HuH-7 (cell line): Measurements from ENCODE around the gene EYS.

Experiments used
- DNase-seq: peaks from one replicate; pipeline ENCODE4 v3.0.0; 2011; ENCODE audit warnings: low spot score

Gene EYS

GRCh38 chr6:64955435-64955848 lies 751.6 kb downstream of the EYS start:
- DNase-seq = no peak

GRCh38 chr6:64949257-64949656 lies 757.8 kb downstream of the EYS start:
- DNase-seq = no peak

GRCh38 chr6:64948261-64948660 lies 758.8 kb downstream of the EYS start:
- DNase-seq = no peak

DNA sequence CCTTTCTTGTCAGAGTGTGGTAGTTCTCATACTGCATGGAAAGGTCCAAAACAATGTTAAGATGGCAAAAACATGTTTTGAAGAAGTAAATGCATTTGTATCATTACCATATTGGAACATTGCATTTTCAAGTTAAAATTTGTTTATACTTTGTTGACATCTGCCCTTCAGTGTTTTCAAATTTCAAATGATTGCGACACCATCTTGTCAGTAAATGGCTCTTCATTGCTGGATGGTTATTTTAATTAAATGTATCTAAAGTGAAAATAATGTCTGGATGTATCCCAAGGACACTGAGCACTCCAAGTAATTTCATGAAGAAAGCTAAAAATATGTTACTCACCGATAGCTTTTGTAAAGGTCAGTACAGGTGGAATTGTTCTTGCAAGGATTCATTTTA lies 761.6 kb downstream of the EYS start:
- DNase-seq = no peak

- no peak for DNase-seq
These were observed 774.5 kb downstream of the EYS start for GRCh38 chr6:64932486-64932885.

- DNase-seq = no peak
These were observed 776.3 kb downstream of the EYS start for GRCh38 chr6:64930681-64931080.

DNA sequence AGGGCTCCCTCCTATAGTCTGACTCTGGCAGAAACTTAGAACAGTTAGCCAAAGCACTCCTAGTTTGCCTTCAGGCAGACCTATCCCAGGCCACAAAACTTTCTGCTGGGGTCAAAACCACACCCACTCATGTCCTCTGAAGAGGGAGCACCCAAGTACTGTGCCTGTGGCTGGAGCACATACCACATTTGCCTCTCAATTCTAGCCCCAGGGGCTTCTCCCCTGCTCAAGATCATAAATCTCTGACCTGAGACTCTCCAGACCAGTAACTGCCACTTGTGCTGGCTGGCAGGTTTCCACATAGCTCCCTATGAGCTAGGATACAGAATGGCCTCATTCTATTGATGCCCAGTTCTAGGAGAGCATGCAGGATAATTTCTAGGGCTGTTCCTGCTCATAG lies 781.0 kb downstream of the EYS start:
- no peak for DNase-seq

GRCh38 chr6:64920257-64920656 lies 786.8 kb downstream of the EYS start:
- DNase-seq = no peak

DNA sequence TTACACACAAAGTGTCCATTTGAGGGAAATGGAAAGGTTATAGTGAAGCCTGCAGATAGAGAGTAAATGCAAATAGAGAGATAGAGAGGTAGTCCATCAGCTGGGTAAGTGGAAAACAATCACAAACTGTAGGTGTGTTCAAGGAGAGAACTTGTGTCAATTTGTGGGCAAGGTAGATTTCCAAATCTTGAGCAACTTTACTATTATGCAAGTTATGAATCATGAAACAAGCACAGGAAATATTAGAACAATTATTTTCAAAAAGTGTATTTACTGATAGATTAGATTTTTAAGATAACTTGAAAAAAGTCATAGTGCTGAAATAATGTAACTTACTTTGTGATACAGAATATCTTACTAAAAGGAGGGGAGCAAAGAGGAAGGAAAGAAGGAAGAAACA lies 792.9 kb downstream of the EYS start:
- no peak for DNase-seq

GRCh38 chr6:64912966-64913365 lies 794.1 kb downstream of the EYS start:
- no peak for DNase-seq

DNA sequence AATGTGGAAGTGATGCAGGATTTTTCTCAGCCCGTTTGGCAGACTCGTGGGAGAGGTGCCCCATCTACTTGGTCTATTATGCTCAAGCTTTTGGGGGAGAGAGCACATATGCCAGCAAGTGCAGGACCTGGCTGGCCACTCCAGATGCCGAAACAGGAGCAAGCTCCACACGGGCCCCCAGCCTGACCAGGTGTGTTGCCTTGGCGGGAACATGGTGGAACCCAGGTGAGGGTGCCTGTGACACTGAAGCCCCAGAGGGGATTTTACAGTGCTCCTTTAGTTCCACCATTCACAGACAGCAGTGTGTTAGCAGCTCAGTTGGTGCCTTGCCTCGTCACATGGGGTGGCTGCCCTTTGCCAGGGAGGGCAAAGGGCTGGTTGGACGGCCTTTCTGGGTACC lies 798.9 kb downstream of the EYS start:
- no peak for DNase-seq

GRCh38 chr6:64904616-64905015 lies 802.4 kb downstream of the EYS start:
- DNase-seq = no peak

- no peak for DNase-seq
These were observed 804.4 kb downstream of the EYS start for GRCh38 chr6:64902596-64902995.

GRCh38 chr6:64896939-64897338 lies 810.1 kb downstream of the EYS start:
- DNase-seq = no peak

DNA sequence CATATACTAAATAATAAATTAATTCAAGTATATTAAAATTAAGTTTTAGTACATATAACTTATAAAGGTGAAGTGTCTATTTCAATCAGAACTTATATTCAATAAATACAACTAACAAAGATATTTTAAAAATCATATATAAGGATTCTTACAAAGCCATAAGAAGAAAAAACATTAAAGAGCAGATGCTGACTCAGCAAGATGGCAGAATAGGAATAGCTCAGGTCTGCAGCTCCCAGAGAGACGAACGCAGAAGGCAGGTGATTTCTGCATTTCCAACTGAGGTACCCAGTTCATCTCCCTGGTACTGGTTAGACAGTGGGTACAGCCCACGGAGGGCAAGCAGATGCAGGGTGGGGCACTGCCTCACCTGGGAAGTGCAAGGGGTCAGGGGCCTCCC lies 811.1 kb downstream of the EYS start:
- no peak for DNase-seq

DNA sequence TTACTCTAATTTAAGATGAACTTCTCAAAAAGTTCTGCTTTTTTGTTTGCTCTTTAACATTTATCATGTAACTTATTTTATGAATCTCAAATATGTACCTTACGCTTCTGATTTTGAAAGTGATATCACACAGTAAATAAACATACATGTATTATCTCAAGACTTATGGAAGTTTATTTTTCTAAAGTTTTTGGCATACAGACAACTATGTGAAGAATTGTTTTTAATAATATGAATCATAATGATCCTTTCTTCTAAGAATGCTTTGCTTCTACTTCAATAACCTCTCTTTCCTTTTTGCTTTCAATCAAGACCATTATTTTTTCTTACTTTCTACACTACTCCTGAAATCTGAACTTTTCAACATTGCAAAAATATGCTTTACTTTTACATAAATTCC lies 816.4 kb downstream of the EYS start:
- no peak for DNase-seq

DNA sequence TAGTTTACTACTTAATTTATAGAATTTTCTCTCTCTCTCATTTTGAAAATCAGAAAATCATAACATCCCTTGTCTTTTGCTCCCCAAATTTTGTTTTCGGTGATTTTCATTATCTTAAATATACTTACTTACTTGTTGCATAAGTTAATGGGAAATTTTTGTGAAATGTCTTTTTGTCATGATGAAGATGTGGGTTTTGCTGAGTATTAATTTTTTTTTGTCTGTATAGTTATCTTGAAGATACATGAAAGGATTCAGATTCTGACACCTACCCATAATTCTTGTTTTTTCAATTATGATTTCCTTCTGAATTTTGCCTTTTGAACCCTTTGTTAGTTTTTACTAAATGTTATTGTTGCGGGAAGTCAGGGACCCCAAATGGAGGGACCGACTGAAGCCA lies 817.9 kb downstream of the EYS start:
- no peak for DNase-seq

- no peak for DNase-seq
These were observed 832.2 kb downstream of the EYS start for GRCh38 chr6:64874776-64875175.

DNA sequence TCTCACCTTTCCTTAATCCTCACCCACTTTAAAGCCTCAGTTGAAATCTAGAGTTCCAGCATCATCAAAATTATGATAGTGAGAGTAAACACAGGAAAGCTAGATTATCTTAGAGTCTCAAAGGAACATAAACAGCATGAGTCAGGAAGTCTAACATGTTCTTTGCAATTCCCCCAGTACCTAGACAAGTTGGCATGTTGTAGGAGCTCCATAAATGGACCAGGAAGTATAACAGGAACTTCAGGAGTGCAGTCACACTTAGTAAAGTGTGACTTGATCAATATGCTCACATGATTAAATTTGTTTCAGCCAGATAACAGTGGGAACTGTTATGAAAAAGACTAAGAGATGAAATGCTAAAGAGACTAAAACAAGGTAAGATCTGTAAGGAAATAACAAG lies 834.4 kb downstream of the EYS start:
- DNase-seq = no peak

- DNase-seq = no peak
These were observed 845.9 kb downstream of the EYS start for GRCh38 chr6:64861039-64861651.

DNA sequence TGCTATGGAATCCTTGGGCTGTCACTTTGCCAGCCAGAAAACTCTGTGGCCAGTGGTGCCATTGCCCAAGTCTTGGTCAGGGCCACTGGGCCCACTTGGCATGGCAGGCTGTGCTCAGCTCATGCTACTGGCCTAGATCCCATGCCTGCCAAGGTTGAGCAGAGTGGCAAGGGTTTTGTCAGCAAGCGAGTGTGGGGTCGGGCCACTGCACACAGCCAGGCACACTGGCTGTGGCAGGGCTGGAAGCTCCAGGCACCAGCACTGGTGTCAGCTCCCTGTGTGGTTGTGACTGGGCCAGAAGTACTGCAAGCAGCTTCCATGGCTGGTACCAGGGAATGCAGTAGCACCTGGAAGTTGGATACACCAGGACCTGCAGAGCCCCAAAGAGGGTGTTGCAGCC lies 846.8 kb downstream of the EYS start:
- DNase-seq = no peak

DNA sequence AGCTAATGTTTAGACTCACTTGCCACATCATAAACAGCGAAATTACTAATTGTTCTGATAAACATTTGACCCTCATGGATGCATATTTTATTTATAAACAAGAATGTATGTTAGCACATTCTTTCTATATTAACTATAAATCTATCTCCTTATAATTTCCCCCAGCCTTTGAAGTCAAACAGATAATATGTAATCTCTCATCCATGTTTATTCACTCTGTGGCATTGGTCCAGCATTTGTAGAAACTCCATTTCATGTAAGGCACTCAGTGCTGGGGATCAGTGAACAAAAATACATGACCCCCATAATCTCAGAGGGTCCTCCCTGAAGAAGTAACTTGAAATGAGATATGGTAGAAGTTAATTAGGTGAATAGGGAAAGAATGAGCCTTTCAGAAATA lies 856.9 kb downstream of the EYS start:
- DNase-seq = no peak

DNA sequence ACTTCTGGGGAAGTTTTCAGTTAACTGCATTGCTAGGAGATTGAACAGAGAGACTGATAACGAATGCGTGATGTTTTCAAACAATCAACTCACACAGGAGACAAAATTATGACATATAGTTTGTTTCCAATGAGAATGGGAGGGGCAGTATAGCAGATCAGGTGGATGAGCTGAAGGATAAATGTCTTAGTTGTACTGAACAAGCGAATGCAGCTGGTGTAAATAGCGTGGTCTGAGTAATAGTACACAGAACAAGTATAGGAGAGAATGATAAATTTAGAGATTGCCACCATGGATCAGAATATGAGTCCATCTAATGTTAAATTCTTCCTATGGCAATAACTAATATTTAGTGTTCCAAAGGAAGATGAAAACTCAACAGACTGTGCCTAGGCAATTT lies 858.6 kb downstream of the EYS start:
- no peak for DNase-seq

DNA sequence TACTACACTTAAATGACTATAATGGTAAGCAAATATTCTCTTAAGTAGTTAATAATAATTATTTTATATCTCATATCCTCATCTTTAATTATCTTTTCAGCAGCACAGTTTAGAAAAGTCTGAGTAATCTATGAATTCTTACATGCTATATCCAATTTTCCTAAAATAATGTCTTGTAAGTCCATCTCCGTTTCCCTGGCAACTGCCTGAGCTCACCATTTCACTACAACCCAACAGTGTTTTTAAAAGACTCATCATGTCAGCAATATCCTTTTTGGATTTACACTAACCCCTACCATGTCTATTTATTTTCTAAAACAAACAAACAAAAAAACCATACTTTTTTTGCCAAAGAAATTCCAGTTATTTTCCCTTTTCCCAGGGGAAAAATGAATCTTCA lies 859.6 kb downstream of the EYS start:
- DNase-seq = no peak

GRCh38 chr6:64838726-64839125 lies 868.3 kb downstream of the EYS start:
- no peak for DNase-seq
